Stimulated activated CD4-positive, alpha-beta T cell treated with anti-CD3 and anti-CD28 coated beads, Interleukin-4, amount 100 ng/mL, for 48 hours (primary cell): ENCODE measurements around the gene PTPN23.

ENCODE experiments used
- DNase-seq, 2 donors: peaks; one replicate each; pipeline ENCODE4 v3.0.0-alpha.2; 2020; ENCODE audit warnings: low read depth in 2 of 2

PTPN23 gene

GRCh38 chr3:47407237-47407636 lies 26.4 kb downstream of the PTPN23 start:
- DNase-seq = no peak

GRCh38 chr3:47407896-47408838 lies 27.3 kb downstream of the PTPN23 start:
- no peak for DNase-seq

- no peak for DNase-seq
Observed at GRCh38 chr3:47408839-47409229, 28.0 kb downstream of the PTPN23 start.

GRCh38 chr3:47409284-47409683 lies 28.5 kb downstream of the PTPN23 start:
- no peak for DNase-seq

GRCh38 chr3:47409688-47410416 lies 29.0 kb downstream of the PTPN23 start:
- DNase-seq = no peak

GRCh38 chr3:47410417-47410720 lies 29.5 kb downstream of the PTPN23 start:
- DNase-seq = no peak

GRCh38 chr3:47410801-47411646 lies 30.2 kb downstream of the PTPN23 start:
- DNase-seq = no peak

- no peak for DNase-seq
Observed at GRCh38 chr3:47411696-47412452, 31.1 kb downstream of the PTPN23 start.

GRCh38 chr3:47412453-47412756 lies 31.6 kb downstream of the PTPN23 start:
- DNase-seq = no peak

- no peak for DNase-seq
Observed at GRCh38 chr3:47412842-47413520, 32.2 kb downstream of the PTPN23 start.

- DNase-seq = no peak
Observed at GRCh38 chr3:47413751-47414150, 32.9 kb downstream of the PTPN23 start.

GRCh38 chr3:47414161-47414564 lies 33.3 kb downstream of the PTPN23 start:
- DNase-seq = no peak

- no peak for DNase-seq
Observed at GRCh38 chr3:47414666-47415587, 34.1 kb downstream of the PTPN23 start.

GRCh38 chr3:47416041-47416440 lies 35.2 kb downstream of the PTPN23 start:
- no peak for DNase-seq

GRCh38 chr3:47418167-47419082 lies 37.6 kb downstream of the PTPN23 start:
- no peak for DNase-seq

GRCh38 chr3:47419083-47420043 lies 38.5 kb downstream of the PTPN23 start:
- no peak for DNase-seq

GRCh38 chr3:47420044-47420430 lies 39.2 kb downstream of the PTPN23 start:
- DNase-seq = no peak
